ENCODE measurements around the gene CABLES2. TPM values are rescaled to one million over a fixed set of nuclear protein-coding genes. Genes with fewer than 3 reads are reported as not detected.

CABLES2 gene
- total and polyA plus RNA-seq, 2 donors (not counting 3 experiments of a cell fraction or from before 2014, with no cell fraction given): 7.8 to 9.9 TPM

DNA sequence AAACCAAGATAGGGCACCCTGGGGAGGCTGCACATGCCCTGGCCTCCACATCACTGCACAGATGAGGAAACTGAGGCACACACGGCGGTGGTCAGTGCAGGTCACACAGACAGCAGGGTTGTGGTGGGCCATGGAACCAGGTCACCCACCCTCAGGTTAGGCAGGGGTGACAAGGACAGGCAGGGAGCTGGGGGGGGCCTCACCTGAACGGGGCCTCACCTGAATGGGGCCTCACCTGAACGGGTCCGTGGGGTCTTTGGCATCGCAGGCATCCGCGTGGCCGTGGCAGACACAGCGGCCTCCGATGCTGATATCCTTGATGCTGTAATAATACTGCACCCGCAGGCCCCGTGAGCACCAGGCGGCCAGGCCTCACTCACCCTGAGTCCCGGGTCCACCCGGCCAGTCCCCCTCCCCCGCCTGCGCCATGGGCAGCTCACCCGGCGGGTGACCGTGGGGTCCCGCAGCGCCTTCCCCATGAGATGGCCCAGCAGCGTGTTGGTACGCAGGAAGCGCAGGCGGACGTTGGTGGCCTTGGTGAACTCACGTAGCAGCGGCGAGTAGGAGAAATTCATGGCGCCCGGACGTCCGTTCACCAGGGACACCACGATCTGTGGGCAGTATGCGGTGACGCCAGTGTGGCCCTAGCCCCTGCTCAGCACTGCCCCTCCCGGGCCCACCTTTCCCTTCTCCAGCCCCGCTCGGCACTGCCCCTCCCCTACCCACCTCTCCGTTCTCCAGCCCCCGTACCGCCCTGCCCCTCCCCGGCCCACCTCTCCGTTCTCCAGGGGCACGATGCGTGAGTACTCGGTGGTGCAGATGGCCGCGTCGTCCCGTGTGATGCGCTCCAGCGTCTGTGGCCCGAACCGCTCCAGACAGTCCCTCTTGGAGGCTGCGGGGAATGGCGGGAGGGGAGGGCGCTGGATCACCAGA is 55.4 kb downstream of the CABLES2 start:
- Histone ChIP-seq H3K27ac (ENCODE audit: insufficient read depth, low read depth, low read length) (no peak overlapping the region), H3K9ac (replicated peaks; ENCODE audit: extremely low read depth, insufficient read depth, low read length) (no peak overlapping the region), H3K9me3 (replicated peaks; ENCODE audit: control insufficient read depth, insufficient read depth, low read length) (no peaks in the 10 kb centered on the region), H3K79me2 (ENCODE audit: control insufficient read depth, insufficient read depth, low read length) (peaks cover 47% of the 10 kb centered on the region), H3K4me1 (ENCODE audit: control insufficient read depth, extremely low read depth, insufficient read depth, low read length) (peaks cover 17% of the 10 kb centered on the region), H3K9me1 (replicated peaks; ENCODE audit: control insufficient read depth, extremely low read depth, insufficient read depth, low read length) (no peaks in the 10 kb centered on the region), H3K4me3 (replicated peaks in 1 of 3; ENCODE audit: insufficient read depth in 1 of 3, low read depth in 1 of 3, low read length in 3 of 3) (no peak overlapping the region), H4K20me1 (replicated peaks; ENCODE audit: control insufficient read depth, extremely low read depth, insufficient read depth, low read length) (no peaks in the 10 kb centered on the region), H2AFZ (ENCODE audit: low read depth, low read length) (no peak overlapping the region), H3K4me2 (ENCODE audit: insufficient read depth, low read length) (no peak overlapping the region), H3K27me3 (ENCODE audit: control insufficient read depth in 2 of 2, insufficient read depth in 2 of 2, low read length in 2 of 2) (no peaks in the 10 kb centered on the region), H3K36me3 (ENCODE audit: control insufficient read depth in 2 of 2, extremely low read depth in 1 of 2, insufficient read depth in 2 of 2, low read length in 2 of 2) (peaks cover 7 to 24% of the 10 kb centered on the region in 2 experiments)
- CTCF ChIA-PET: interaction anchor here (0.6 kb wide), 1 partner anchor 12 kb away, joined by 3 read pairs; no protein-coding TSS in a partner anchor
- intact Hi-C loops (cut with micrococcal nuclease): no loop called here
- FAIRE-seq (no peak), DNase-seq (ENCODE audit: low read depth, low spot score) (no peak)
- POLR2A ChIA-PET: no interaction called here
- dilution Hi-C loops (cut with MboI; ENCODE audit: extremely low pct_ligation_motif_present, low sequenced_read_pairs): no loop called here
- BruUV-seq (replicated peaks): no TSS peak
- TF ChIP-seq POLR2AphosphoS5 (IDR thresholded peaks at IDR 0.05; ENCODE audit: insufficient read depth, low read depth, low read length): no peak
- TF ChIP-seq, protein P1, sequence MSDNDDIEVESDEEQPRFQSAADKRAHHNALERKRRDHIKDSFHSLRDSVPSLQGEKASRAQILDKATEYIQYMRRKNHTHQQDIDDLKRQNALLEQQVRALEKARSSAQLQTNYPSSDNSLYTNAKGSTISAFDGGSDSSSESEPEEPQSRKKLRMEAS (IDR thresholded peaks at IDR 0.05; ENCODE audit: insufficient read depth, insufficient read length): no peak
- no peak for TF ChIP-seq FOS (IDR thresholded peaks at IDR 0.05; ENCODE audit: borderline replicate concordance, insufficient read depth, low read length)
- no peak for TF ChIP-seq MYC (IDR thresholded peaks at IDR 0.05; ENCODE audit: low read depth, low read length)
- TF ChIP-seq GATA2 (IDR thresholded peaks at IDR 0.05; ENCODE audit: insufficient read depth, insufficient read length, low read depth, low read length): no peak
- TF ChIP-seq POLR2A (IDR thresholded peaks at IDR 0.05; ENCODE audit: low read depth, low read length): no peak
- no peak for TF ChIP-seq JUN (IDR thresholded peaks at IDR 0.05; ENCODE audit: borderline replicate concordance, insufficient read depth, insufficient read length, low read depth)
- TF ChIP-seq, protein P2, sequence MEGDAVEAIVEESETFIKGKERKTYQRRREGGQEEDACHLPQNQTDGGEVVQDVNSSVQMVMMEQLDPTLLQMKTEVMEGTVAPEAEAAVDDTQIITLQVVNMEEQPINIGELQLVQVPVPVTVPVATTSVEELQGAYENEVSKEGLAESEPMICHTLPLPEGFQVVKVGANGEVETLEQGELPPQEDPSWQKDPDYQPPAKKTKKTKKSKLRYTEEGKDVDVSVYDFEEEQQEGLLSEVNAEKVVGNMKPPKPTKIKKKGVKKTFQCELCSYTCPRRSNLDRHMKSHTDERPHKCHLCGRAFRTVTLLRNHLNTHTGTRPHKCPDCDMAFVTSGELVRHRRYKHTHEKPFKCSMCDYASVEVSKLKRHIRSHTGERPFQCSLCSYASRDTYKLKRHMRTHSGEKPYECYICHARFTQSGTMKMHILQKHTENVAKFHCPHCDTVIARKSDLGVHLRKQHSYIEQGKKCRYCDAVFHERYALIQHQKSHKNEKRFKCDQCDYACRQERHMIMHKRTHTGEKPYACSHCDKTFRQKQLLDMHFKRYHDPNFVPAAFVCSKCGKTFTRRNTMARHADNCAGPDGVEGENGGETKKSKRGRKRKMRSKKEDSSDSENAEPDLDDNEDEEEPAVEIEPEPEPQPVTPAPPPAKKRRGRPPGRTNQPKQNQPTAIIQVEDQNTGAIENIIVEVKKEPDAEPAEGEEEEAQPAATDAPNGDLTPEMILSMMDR (IDR thresholded peaks at IDR 0.05; ENCODE audit: extremely low read depth in 1 of 2, insufficient read depth in 1 of 2, low read depth in 1 of 2, low read length in 2 of 2): no peak
- TF ChIP-seq EZH2 (IDR thresholded peaks at IDR 0.05; ENCODE audit: borderline replicate concordance, low read depth, low read length, severe bottlenecking): no peak
